ENCODE measurements around the gene VAMP8. TPM values are rescaled to one million over a fixed set of nuclear protein-coding genes. Genes with fewer than 3 reads are reported as not detected.
"Not testable (repeated sequence)": the region's sequence is repeated elsewhere in the genome, so short reads cannot be mapped to it uniquely, and the experiment has no call there.

The VAMP8 gene
- total RNA-seq, 1 donor from 2014 or later, result 86.1 TPM

DNA sequence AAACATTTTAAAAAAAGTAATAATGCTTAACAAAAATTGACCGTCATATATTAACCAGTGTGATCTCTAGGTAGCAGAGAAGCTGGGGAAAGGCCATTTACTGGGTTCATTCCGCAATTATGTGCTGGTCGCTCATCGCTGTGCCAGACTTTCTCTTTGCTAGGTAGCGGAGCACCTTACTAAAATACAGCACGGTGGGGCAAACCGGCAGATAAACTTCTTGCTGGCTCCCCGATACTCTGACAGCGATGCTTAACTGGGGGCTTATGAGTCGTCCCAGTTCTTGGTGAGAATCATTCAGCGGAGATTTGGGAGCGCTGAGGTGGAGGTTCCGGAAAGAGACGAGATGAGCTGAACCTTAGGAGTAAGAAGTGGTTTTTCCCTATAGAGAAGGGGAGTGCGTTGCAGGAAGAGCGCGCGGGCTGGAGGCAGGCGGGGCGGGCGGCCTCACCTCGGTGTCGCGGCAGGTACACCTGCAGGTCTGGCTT is 33.9 kb downstream of the VAMP8 start:
- Mint-ChIP-seq H3K36me3 (ENCODE audit: low read depth) (peaks cover 22% of the 10 kb centered on the region), H3K4me3 (peak overlapping the region; percentile 98), H3K9me3 (no peaks in the 10 kb centered on the region), H3K27ac (peak overlapping the region; percentile 89), H3K4me1 (ENCODE audit: low read depth) (peaks cover 12% of the 10 kb centered on the region), H3K27me3 (ENCODE audit: insufficient read depth) (no peaks in the 10 kb centered on the region)
- intact Hi-C loops (cut with micrococcal nuclease), result loop anchor here (1.0 to 10.0 kb wide), 2 partner anchors 9 to 834 kb away; partner anchors contain the start of genes KDM3A and TMEM150A
- no peak for DNase-seq (ENCODE audit: low spot score)

DNA sequence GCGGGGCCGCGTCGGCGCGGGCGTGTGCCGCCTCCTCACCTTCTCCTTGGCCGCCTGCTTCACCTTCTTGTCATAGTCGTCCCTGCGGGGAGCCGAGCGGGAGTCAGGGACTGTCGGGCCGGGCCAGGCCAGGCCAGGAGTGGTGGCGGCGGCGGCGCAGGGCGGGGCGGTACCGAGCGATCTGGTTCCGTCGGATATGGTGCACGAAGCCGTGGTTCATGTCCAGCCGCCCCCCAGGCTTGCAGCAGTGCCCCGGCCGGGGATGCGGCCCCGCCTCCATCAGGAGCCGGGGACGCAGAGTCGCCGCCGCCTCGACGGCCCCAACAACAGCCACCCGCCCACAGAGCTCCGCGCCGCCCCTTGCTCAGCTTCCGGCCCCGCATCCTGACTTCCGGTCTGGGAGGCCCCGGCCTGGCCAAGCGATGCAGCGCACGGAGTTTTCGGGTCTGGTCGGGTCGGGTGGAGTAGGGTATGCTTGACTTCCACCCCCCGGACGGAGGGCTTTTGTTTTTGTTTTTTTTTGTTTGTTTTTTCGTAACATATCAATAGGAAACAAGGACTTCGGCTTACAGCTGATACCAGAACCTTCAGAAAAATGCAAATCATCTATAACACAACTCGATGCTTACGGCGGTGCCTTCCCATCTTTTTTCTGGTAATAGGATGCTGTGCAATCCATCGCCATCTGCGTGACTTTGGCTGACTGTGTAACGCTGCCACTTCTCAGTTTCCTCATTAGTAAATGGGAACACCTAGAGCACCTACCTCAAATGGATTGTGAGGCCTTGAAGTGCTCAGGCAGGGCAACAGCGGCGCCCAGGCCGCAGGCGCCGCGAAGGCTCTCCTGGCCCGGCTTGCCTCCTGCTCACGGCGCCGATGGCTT is 34.6 kb downstream of the VAMP8 start, which contains the start of gene C2orf68:
C2orf68 (minus strand) TSS at position 362 of the 883 bp plus-strand sequence; CDS start at position 280, 82 bp downstream.
- H3K9me3 Mint-ChIP-seq, result no peaks in the 10 kb centered on the region
- no peaks in the 10 kb centered on the region for H3K27me3 Mint-ChIP-seq (ENCODE audit: insufficient read depth)
- DNase-seq (ENCODE audit: low spot score), result peak; percentile 86
- intact Hi-C loops (cut with micrococcal nuclease), result loop anchor here (1.0 to 10.0 kb wide), 4 partner anchors 10 to 833 kb away; partner anchors contain the start of genes KDM3A, POLR1A, RNF181 and TMEM150A
- peak within 1 kb of the TSS; percentile 98 for H3K4me3 Mint-ChIP-seq
- peaks cover 12% of the 10 kb centered on the region for H3K4me1 Mint-ChIP-seq (ENCODE audit: low read depth)
- peaks cover 19% of the 10 kb centered on the region for H3K36me3 Mint-ChIP-seq (ENCODE audit: low read depth)
- peak within 1 kb of the TSS; percentile 89 for H3K27ac Mint-ChIP-seq

GRCh38 chr2:85613717-85614515 is 36.5 kb downstream of the VAMP8 start:
- intact Hi-C loops (cut with micrococcal nuclease), result loop anchor here (10.0 kb wide), 1 partner anchor 831 kb away; the partner anchor contains the start of gene KDM3A
- Mint-ChIP-seq H3K4me3 (peak overlapping the region; percentile 25), H3K36me3 (ENCODE audit: low read depth) (peaks cover 14% of the 10 kb centered on the region), H3K4me1 (ENCODE audit: low read depth) (peaks cover 16% of the 10 kb centered on the region), H3K27me3 (ENCODE audit: insufficient read depth) (no peaks in the 10 kb centered on the region), H3K27ac (no peak overlapping the region), H3K9me3 (no peaks in the 10 kb centered on the region)
- no peak for DNase-seq (ENCODE audit: low spot score)

- H3K4me1 Mint-ChIP-seq (ENCODE audit: low read depth), result peaks cover 21% of the 10 kb centered on the region
Measured at GRCh38 chr2:85614757-85615156, 37.4 kb downstream of the VAMP8 start.

GRCh38 chr2:85615413-85615728 is 38.0 kb downstream of the VAMP8 start:
- Mint-ChIP-seq H3K4me3 (peak overlapping the region; percentile 96), H3K27ac (no peak overlapping the region), H3K9me3 (no peaks in the 10 kb centered on the region), H3K4me1 (ENCODE audit: low read depth) (peaks cover 17% of the 10 kb centered on the region), H3K27me3 (ENCODE audit: insufficient read depth) (no peaks in the 10 kb centered on the region), H3K36me3 (ENCODE audit: low read depth) (peaks cover 15% of the 10 kb centered on the region)
- no peak for DNase-seq (ENCODE audit: low spot score)
- intact Hi-C loops (cut with micrococcal nuclease), result loop anchor here (5.0 to 10.0 kb wide), 2 partner anchors 582 to 829 kb away; partner anchors contain the start of genes IMMT, KDM3A and MRPL35

More at GRCh38 chr2:85614757-85615156, 37.4 kb downstream of the VAMP8 start:
- not testable (repeated sequence) for DNase-seq (ENCODE audit: low spot score); H3K27me3 Mint-ChIP-seq (ENCODE audit: insufficient read depth); H3K9me3 Mint-ChIP-seq
- Mint-ChIP-seq H3K4me3 (peak overlapping the region; percentile 96), H3K27ac (peak overlapping the region; percentile 48), H3K36me3 (ENCODE audit: low read depth) (peaks cover 18% of the 10 kb centered on the region)
- intact Hi-C loops (cut with micrococcal nuclease), result loop anchor here (5.0 to 10.0 kb wide), 2 partner anchors 583 to 830 kb away; partner anchors contain the start of genes IMMT, KDM3A and MRPL35

DNA sequence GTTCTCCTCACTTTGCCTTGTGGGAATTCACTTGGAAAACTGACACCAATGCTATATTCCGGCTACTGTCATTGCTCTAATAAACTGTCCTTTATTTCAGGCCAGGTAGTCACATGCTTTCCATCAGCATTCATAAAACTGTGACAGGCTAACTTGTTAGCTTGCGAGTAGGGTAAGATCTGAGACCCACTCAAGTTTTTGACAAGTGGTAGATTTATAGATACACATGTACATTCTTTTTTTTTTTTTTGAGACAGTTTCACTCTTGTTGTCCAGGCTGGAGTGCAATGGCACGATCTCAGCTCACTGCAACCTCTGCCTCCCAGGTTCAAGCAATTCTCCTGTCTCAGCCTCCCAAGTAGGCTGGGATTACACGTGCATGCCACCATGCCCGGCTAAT is 40.3 kb downstream of the VAMP8 start:
- Mint-ChIP-seq H3K4me3 (peak overlapping the region; percentile 96), H3K4me1 (ENCODE audit: low read depth) (peaks cover 14% of the 10 kb centered on the region), H3K27ac (peak overlapping the region; percentile 40), H3K36me3 (ENCODE audit: low read depth) (peaks cover 20% of the 10 kb centered on the region)
- DNase-seq (ENCODE audit: low spot score); H3K27me3 Mint-ChIP-seq (ENCODE audit: insufficient read depth); H3K9me3 Mint-ChIP-seq: not testable (repeated sequence)
- intact Hi-C loops (cut with micrococcal nuclease), result loop anchor here (2.0 to 10.0 kb wide), 5 partner anchors 57 to 827 kb away; partner anchors contain the start of genes GGCX, IMMT, KDM3A and MAT2A

DNA sequence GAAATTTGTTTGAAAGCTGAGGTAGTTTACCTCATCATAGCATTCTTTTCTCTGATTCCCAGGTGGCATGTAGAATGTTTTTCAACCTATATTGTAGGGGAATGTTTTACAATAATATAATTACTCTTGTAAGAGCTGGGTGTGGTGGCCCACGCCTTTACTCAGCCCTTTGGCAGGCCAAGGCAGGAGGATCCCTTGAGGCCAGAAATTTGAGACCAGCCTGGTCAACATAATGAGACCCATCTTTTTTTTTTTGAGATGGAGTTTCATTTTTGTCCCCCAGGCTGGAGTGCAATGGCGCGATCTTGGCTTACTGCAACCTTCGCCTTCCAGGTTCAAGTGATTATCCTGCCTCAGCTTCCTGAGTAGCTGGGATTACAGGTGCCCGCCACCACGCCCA is 42.2 kb downstream of the VAMP8 start:
- Mint-ChIP-seq H3K4me1 (ENCODE audit: low read depth) (peaks cover 14% of the 10 kb centered on the region), H3K36me3 (ENCODE audit: low read depth) (peaks cover 34% of the 10 kb centered on the region), H3K27me3 (ENCODE audit: insufficient read depth) (no peaks in the 10 kb centered on the region), H3K27ac (no peak overlapping the region), H3K9me3 (no peaks in the 10 kb centered on the region), H3K4me3 (no peak overlapping the region)
- DNase-seq (ENCODE audit: low spot score), result no peak
- intact Hi-C loops (cut with micrococcal nuclease), result loop anchor here (5.0 to 10.0 kb wide), 2 partner anchors 578 to 825 kb away; partner anchors contain the start of genes IMMT, KDM3A and MRPL35

DNA sequence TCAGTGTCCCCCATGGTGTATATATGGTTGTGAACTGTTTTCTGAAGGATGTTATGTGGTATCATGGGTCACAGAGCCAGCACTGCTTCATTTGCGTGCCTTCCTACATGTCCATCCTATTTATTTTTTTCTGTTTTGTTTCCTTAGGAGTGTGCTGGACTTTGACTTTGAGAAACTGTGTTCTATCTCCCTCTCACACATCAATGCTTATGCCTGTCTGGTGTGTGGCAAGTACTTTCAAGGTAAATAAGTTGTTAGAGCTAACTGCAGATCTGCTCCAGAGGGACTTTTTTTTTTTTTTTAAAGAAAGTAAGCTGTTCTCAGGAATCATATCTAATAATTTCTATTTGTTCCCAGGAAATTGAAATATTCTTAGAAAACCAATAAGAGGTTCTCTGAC is 44.0 kb downstream of the VAMP8 start:
- no peak for DNase-seq (ENCODE audit: low spot score)
- H3K4me3 Mint-ChIP-seq, result no peak overlapping the region
- no peaks in the 10 kb centered on the region for H3K27me3 Mint-ChIP-seq (ENCODE audit: insufficient read depth)
- peaks cover 14% of the 10 kb centered on the region for H3K4me1 Mint-ChIP-seq (ENCODE audit: low read depth)
- no peak overlapping the region for H3K27ac Mint-ChIP-seq
- H3K9me3 Mint-ChIP-seq, result no peaks in the 10 kb centered on the region
- intact Hi-C loops (cut with micrococcal nuclease), result no loop called here
- peaks cover 43% of the 10 kb centered on the region for H3K36me3 Mint-ChIP-seq (ENCODE audit: low read depth)

- peaks cover 47% of the 10 kb centered on the region for H3K36me3 Mint-ChIP-seq (ENCODE audit: low read depth)
- no peak for DNase-seq (ENCODE audit: low spot score)
- H3K4me1 Mint-ChIP-seq (ENCODE audit: low read depth), result peaks cover 18% of the 10 kb centered on the region
- no peak overlapping the region for H3K27ac Mint-ChIP-seq
- H3K27me3 Mint-ChIP-seq (ENCODE audit: insufficient read depth), result no peaks in the 10 kb centered on the region
- intact Hi-C loops (cut with micrococcal nuclease), result no loop called here
- H3K4me3 Mint-ChIP-seq, result no peak overlapping the region
- no peaks in the 10 kb centered on the region for H3K9me3 Mint-ChIP-seq
Measured at GRCh38 chr2:85623991-85624390, 46.6 kb downstream of the VAMP8 start.

GRCh38 chr2:85628658-85629057 is 51.3 kb downstream of the VAMP8 start:
- Mint-ChIP-seq H3K27ac (peak overlapping the region; percentile 79), H3K9me3 (no peaks in the 10 kb centered on the region), H3K4me3 (peak overlapping the region; percentile 33), H3K27me3 (ENCODE audit: insufficient read depth) (no peaks in the 10 kb centered on the region), H3K36me3 (ENCODE audit: low read depth) (peaks cover 55% of the 10 kb centered on the region), H3K4me1 (ENCODE audit: low read depth) (peaks cover 25% of the 10 kb centered on the region)
- DNase-seq (ENCODE audit: low spot score), result no peak
- intact Hi-C loops (cut with micrococcal nuclease), result no loop called here

DNA sequence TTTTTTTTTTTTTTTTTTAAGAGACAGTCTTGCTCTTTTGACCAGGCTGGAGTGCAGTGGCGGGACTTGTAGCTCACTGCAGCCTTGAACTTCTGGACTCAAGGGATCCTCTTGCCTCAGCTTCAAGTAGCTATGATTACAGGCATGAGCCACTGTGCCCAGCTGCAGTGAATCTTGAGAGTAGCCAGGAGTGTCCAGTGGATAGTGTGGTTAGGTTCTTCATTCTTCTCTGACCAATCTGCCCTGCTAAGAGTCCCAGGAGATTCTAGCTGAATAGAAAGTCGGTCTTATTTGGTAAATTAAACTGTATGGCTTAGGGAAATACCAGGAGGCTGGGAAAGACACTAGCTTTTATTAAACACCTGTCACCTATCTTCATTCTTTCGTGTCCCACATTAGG is 53.9 kb downstream of the VAMP8 start:
- intact Hi-C loops (cut with micrococcal nuclease), result no loop called here
- no peak for DNase-seq (ENCODE audit: low spot score)
- peaks cover 25% of the 10 kb centered on the region for H3K4me1 Mint-ChIP-seq (ENCODE audit: low read depth)
- H3K4me3 Mint-ChIP-seq, result no peak overlapping the region
- no peaks in the 10 kb centered on the region for H3K9me3 Mint-ChIP-seq
- no peak overlapping the region for H3K27ac Mint-ChIP-seq
- no peaks in the 10 kb centered on the region for H3K27me3 Mint-ChIP-seq (ENCODE audit: insufficient read depth)
- H3K36me3 Mint-ChIP-seq (ENCODE audit: low read depth), result peaks cover 55% of the 10 kb centered on the region

All from activated T-helper 1 cell treated with anti-CD3 and anti-CD28 coated beads, Interleukin-12 subunit alpha, Interleukin-12 subunit beta, Interleukin-2, Interleukin-4 antibody, amounts not matched to agents 30 ng/mL and 10 ng/mL and 1 ng/mL, durations not matched to agents 14 hours and 24 hours and 36 hours (primary cell).